Measurements from ENCODE around the gene AIFM2.
A peak's percentile ranks its signal among the peaks of the same experiment; 100 is the strongest.

The AIFM2 gene

GRCh38 chr10:70119197-70119596 lies 13.4 kb downstream of the AIFM2 start:
- H3K9me3 Mint-ChIP-seq: no peaks in the 10 kb centered on the region
- TF ChIP-seq CTCF (IDR thresholded peaks at IDR 0.05): no peak
- H3K27me3 Mint-ChIP-seq (ENCODE audit: low read depth, poor library complexity): peaks cover 4% of the 10 kb centered on the region
- no peaks in the 10 kb centered on the region for H3K36me3 Mint-ChIP-seq (ENCODE audit: low read depth)
- no peak overlapping the region for H3K27ac Mint-ChIP-seq
- DNase-seq: no peak
- H3K4me3 Mint-ChIP-seq: no peak overlapping the region
- peaks cover 17% of the 10 kb centered on the region for H3K4me1 Mint-ChIP-seq

GRCh38 chr10:70118196-70118595 lies 14.4 kb downstream of the AIFM2 start:
- Mint-ChIP-seq H3K27ac (no peak overlapping the region), H3K4me1 (peaks cover 17% of the 10 kb centered on the region)

GRCh38 chr10:70117646-70118045 lies 15.0 kb downstream of the AIFM2 start:
- TF ChIP-seq CTCF (IDR thresholded peaks at IDR 0.05): no peak
- no peak overlapping the region for H3K27ac Mint-ChIP-seq
- DNase-seq: no peak
- no peak overlapping the region for H3K4me3 Mint-ChIP-seq
- peaks cover 17% of the 10 kb centered on the region for H3K4me1 Mint-ChIP-seq
- no peaks in the 10 kb centered on the region for H3K9me3 Mint-ChIP-seq
- H3K27me3 Mint-ChIP-seq (ENCODE audit: low read depth, poor library complexity): no peaks in the 10 kb centered on the region
- peaks cover 7% of the 10 kb centered on the region for H3K36me3 Mint-ChIP-seq (ENCODE audit: low read depth)

More at GRCh38 chr10:70118196-70118595, 14.4 kb downstream of the AIFM2 start:
- Mint-ChIP-seq H3K4me3 (no peak overlapping the region), H3K27me3 (ENCODE audit: low read depth, poor library complexity) (peaks cover 4% of the 10 kb centered on the region), H3K36me3 (ENCODE audit: low read depth) (peaks cover 7% of the 10 kb centered on the region), H3K9me3 (no peaks in the 10 kb centered on the region)
- no peak for DNase-seq
- TF ChIP-seq CTCF (IDR thresholded peaks at IDR 0.05): no peak

GRCh38 chr10:70115948-70116682 lies 16.5 kb downstream of the AIFM2 start:
- peak; percentile 87 for TF ChIP-seq CTCF (IDR thresholded peaks at IDR 0.05)
- Mint-ChIP-seq H3K36me3 (ENCODE audit: low read depth) (peaks cover 21% of the 10 kb centered on the region), H3K9me3 (no peaks in the 10 kb centered on the region), H3K27ac (no peak overlapping the region), H3K4me3 (no peak overlapping the region), H3K27me3 (ENCODE audit: low read depth, poor library complexity) (no peaks in the 10 kb centered on the region), H3K4me1 (peaks cover 11% of the 10 kb centered on the region)
- DNase-seq: peak; percentile 65

GRCh38 chr10:70114902-70115301 lies 17.7 kb downstream of the AIFM2 start:
- TF ChIP-seq CTCF (IDR thresholded peaks at IDR 0.05): no peak
- H3K4me3 Mint-ChIP-seq: no peak overlapping the region
- peaks cover 11% of the 10 kb centered on the region for H3K4me1 Mint-ChIP-seq
- no peak for DNase-seq
- no peak overlapping the region for H3K27ac Mint-ChIP-seq
- H3K36me3 Mint-ChIP-seq (ENCODE audit: low read depth): peaks cover 27% of the 10 kb centered on the region
- no peaks in the 10 kb centered on the region for H3K9me3 Mint-ChIP-seq
- no peaks in the 10 kb centered on the region for H3K27me3 Mint-ChIP-seq (ENCODE audit: low read depth, poor library complexity)

GRCh38 chr10:70112071-70112470 lies 20.6 kb downstream of the AIFM2 start:
- TF ChIP-seq CTCF (IDR thresholded peaks at IDR 0.05): no peak
- H3K27ac Mint-ChIP-seq: peak overlapping the region; percentile 64

More at GRCh38 chr10:70112071-70112470, 20.6 kb downstream of the AIFM2 start:
- H3K36me3 Mint-ChIP-seq (ENCODE audit: low read depth): peaks cover 47% of the 10 kb centered on the region
- peaks cover 10% of the 10 kb centered on the region for H3K4me1 Mint-ChIP-seq
- DNase-seq: no peak
- no peaks in the 10 kb centered on the region for H3K27me3 Mint-ChIP-seq (ENCODE audit: low read depth, poor library complexity)
- H3K9me3 Mint-ChIP-seq: no peaks in the 10 kb centered on the region
- no peak overlapping the region for H3K4me3 Mint-ChIP-seq
